Lower lobe of right lung (tissue), 2 donors: Measurements from ENCODE around the gene ASTN2. TPM values are rescaled to one million over a fixed set of nuclear protein-coding genes. Genes with fewer than 3 reads are reported as not detected.

Experiments
- ATAC-seq, 2 donors: fragments of 200-7000 bp; cut with Tn5 transposase; one replicate each; pipeline ENCODE4 v1.9.1; 2020 to 2022; ENCODE audit warnings: mild to moderate bottlenecking in 2 of 2, moderate library complexity in 2 of 2
- DNase-seq: peaks from one replicate; pipeline ENCODE4 v3.0.0-alpha.2; 2020
- H3K27ac ChIP-seq: fragments of 200-600 bp; one replicate; pipeline ENCODE4 v1.8.0; 2022
- H3K27me3 ChIP-seq: fragments of 200-600 bp; one replicate; pipeline ENCODE4 v1.8.0; 2022; ENCODE audit warnings: low read depth
- H3K36me3 ChIP-seq: fragments of 200-600 bp; one replicate; pipeline ENCODE4 v1.8.0; 2022; ENCODE audit warnings: mild to moderate bottlenecking
- H3K4me1 ChIP-seq: fragments of 200-600 bp; one replicate; pipeline ENCODE4 v1.8.0; 2022
- H3K4me3 ChIP-seq: fragments of 200-600 bp; one replicate; pipeline ENCODE4 v1.8.0; 2022; ENCODE audit warnings: mild to moderate bottlenecking
- H3K9me3 ChIP-seq: fragments of 200-600 bp; one replicate; pipeline ENCODE4 v1.8.0; 2022
- intact Hi-C: fragments of 100-400 bp; cut with DNase I; formaldehyde crosslinking; loops from one replicate; pipeline ENCODE4 v1.11.0; 2022
- total RNA-seq: library from RNA; stranded (reverse); fragmentation: NEBNext Ultra II Directional; extraction: Animal tissue kit (Norgen Biotek cat#: 25700); gene quantifications from one replicate; pipeline ENCODE4 v1.2.1, GENCODE V29; 2021
- TF ChIP-seq, protein P1 (sequence below): fragments of 200-600 bp; IDR thresholded peaks from one replicate; pipeline ENCODE4 v1.8.0; 2022; ENCODE audit warnings: antibody characterized with exemption, mild to moderate bottlenecking
- donor health status: DM: no; HTN: yes; CAD: no; lungs with severe emphysema.

Gene ASTN2
- total RNA-seq, 1 donor from 2014 or later = 4.3 TPM

DNA sequence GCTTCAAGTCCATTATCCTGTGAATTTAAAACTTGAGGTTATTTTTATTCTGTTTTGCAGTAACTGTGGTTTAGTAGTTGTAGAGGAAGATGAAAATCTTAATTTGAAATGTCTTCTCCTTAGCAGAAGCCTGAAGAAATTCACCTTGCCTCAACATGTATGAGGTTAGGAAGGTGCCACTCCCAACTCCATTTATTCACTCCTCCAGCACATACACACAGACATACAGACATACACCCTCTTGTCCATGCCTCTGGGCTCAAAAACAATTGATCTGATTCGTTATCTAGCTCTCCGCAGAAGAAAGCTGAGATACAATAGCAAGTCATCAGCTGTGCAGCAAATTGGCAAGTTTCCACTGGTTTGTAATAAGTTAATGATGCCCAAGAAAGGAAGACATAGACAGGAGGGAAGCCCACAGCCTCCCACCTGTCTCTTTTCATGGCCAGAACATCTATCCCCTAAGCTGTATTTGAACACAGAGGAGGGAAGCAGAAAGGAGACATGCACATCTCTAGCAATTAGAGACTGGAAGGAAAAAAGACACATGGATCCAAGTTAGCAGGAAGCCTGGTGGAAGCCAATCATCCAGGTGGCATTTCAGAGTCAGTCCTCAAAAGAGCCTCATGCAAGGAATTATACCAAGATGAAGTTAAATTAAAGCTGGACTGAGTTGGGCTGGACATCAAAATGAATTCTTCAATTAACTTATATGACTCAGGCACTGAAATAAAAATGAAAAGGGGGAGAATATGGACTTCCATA, 257.9 kb downstream of the ASTN2 start:
- Histone ChIP-seq H3K36me3 (no peaks in the 10 kb centered on the region), H3K4me1 (no peaks in the 10 kb centered on the region), H3K9me3 (no peaks in the 10 kb centered on the region), H3K4me3 (no peak overlapping the region), H3K27me3 (no peaks in the 10 kb centered on the region), H3K27ac (no peak overlapping the region)
- TF ChIP-seq, protein P1, sequence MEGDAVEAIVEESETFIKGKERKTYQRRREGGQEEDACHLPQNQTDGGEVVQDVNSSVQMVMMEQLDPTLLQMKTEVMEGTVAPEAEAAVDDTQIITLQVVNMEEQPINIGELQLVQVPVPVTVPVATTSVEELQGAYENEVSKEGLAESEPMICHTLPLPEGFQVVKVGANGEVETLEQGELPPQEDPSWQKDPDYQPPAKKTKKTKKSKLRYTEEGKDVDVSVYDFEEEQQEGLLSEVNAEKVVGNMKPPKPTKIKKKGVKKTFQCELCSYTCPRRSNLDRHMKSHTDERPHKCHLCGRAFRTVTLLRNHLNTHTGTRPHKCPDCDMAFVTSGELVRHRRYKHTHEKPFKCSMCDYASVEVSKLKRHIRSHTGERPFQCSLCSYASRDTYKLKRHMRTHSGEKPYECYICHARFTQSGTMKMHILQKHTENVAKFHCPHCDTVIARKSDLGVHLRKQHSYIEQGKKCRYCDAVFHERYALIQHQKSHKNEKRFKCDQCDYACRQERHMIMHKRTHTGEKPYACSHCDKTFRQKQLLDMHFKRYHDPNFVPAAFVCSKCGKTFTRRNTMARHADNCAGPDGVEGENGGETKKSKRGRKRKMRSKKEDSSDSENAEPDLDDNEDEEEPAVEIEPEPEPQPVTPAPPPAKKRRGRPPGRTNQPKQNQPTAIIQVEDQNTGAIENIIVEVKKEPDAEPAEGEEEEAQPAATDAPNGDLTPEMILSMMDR = no peak
- DNase-seq = no peak
- intact Hi-C loops = no loop called here
- ATAC-seq = no peak

DNA sequence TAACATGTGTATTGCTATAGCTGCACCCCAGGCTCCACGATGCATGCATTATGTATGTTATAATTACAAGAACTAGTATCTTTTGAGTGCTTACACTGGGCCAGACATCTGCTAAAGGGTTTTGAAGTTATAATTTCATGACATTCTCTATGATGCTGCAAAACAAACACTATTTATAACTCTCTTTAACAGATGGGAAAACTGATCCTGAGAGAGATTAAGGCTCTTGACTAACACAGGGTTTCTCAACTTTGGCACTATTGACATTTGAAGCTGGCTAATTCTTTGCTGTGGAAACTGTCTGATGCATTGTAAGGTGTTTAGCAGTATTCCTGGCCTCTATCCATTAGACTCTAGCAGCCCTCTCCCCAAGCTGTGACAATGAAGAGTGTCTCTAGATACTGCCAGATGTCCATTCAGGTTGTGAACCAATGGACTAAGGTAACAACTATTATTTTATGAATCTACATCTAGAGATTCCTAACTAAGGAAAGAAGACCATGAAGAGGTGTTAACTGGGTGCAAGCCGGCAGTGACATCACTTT, 258.6 kb downstream of the ASTN2 start:
- no peaks in the 10 kb centered on the region for H3K36me3 ChIP-seq
- no peaks in the 10 kb centered on the region for H3K27me3 ChIP-seq
- no peak overlapping the region for H3K4me3 ChIP-seq
- DNase-seq (no peak), ATAC-seq (no peak)
- TF ChIP-seq, protein P1 = no peak
- intact Hi-C loops = no loop called here
- H3K4me1 ChIP-seq = no peaks in the 10 kb centered on the region
- no peaks in the 10 kb centered on the region for H3K9me3 ChIP-seq
- H3K27ac ChIP-seq = no peak overlapping the region

DNA sequence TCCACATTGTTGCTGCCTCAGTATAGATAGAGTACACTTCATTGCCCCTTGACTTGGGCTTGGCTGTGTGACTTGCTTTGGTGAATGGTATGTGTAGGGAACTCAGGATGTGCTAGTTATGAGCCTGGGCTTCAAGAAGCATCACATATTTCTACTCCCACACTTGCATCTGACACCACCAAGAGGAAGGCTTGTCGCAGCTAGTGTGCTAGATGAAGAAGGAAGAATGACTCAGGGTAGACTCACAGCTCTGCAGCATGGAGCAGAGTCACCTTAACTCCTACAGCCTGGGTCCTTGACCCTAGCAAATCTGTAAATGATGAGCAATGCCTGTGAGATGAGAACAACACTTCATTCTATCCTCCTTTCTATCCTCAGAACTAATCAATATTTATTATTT, 261.8 kb downstream of the ASTN2 start:
- H3K9me3 ChIP-seq = no peaks in the 10 kb centered on the region
- H3K4me3 ChIP-seq = no peak overlapping the region
- no peak for ATAC-seq
- no peaks in the 10 kb centered on the region for H3K27me3 ChIP-seq
- intact Hi-C loops = no loop called here
- DNase-seq = no peak
- H3K27ac ChIP-seq = no peak overlapping the region
- no peaks in the 10 kb centered on the region for H3K36me3 ChIP-seq
- no peaks in the 10 kb centered on the region for H3K4me1 ChIP-seq
- TF ChIP-seq, protein P1 = no peak

DNA sequence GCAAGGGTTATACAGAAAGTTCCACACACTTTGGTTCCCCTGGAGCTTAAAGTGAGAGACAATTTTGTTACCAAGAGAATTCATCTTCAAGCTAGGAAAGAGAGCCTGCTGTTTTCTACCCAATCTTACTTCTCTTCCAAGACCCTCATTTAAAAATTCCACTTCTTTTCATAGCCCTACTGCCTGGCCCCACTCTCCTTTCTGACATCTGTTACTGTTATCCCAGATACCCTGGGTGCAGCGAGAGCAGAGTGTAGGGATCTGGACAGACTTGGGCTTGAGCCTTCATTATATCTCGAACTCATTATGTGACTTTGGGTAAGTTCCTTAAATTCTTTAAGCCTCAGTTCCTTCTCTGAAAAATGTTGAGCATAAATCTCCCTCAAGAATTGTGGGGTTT, 263.1 kb downstream of the ASTN2 start:
- H3K9me3 ChIP-seq = no peaks in the 10 kb centered on the region
- no peak overlapping the region for H3K27ac ChIP-seq
- intact Hi-C loops = no loop called here

DNA sequence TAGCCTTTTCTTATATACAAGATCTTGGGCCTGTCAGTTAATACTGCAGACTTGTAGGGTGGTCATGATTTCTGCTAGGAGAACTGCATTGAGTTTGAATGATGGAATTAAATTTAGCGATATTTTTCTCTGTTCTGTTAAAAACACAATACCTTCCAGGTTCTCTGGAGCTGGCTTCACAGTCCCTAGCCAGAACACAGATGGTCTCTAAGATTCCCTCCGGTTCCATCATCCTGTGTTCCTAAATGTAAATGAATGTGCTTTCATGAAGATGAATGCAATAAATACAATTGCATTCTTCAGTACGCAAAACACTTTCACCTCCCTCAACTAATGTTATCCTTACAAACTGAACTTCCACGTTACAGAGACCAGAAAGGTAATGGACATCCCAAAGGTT, 264.9 kb downstream of the ASTN2 start:
- no peaks in the 10 kb centered on the region for H3K27me3 ChIP-seq
- TF ChIP-seq, protein P1 = no peak
- no peak overlapping the region for H3K4me3 ChIP-seq
- H3K4me1 ChIP-seq = no peaks in the 10 kb centered on the region
- intact Hi-C loops = no loop called here
- no peak overlapping the region for H3K27ac ChIP-seq
- no peaks in the 10 kb centered on the region for H3K36me3 ChIP-seq
- H3K9me3 ChIP-seq = no peaks in the 10 kb centered on the region
- ATAC-seq (no peak), DNase-seq (no peak)

More for the DNA sequence above, 263.1 kb downstream of the ASTN2 start:
- ATAC-seq (no peak), DNase-seq (no peak)
- Histone ChIP-seq H3K27me3 (no peaks in the 10 kb centered on the region), H3K4me1 (no peaks in the 10 kb centered on the region), H3K36me3 (no peaks in the 10 kb centered on the region), H3K4me3 (no peak overlapping the region)
- TF ChIP-seq, protein P1 = no peak
